H1 (cell line): Measurements from ENCODE around the gene KIAA0040.

ENCODE experiments used
- POLR2AphosphoS5 ChIP-seq: IDR thresholded peaks from 2 replicates; pipeline ENCODE4 v1.6.1; 2011; ENCODE audit warnings: low read depth, low read length
- RAD21 ChIP-seq, 2 experiments: IDR thresholded peaks in 1 of 2; conservative IDR thresholded peaks in 1 of 2; 2 replicates each; pipeline ENCODE4 v1.6.1; 2011; ENCODE audit warnings: low read depth in 2 of 2, low read length in 2 of 2, improper control_type of control experiment in 1 of 2, inconsistent platforms in 1 of 2, mild to moderate bottlenecking in 1 of 2, moderate library complexity in 1 of 2
- TF ChIP-seq, protein P1 (sequence below): IDR thresholded peaks from 2 replicates; pipeline ENCODE4 v1.6.1; 2012; ENCODE audit warnings: inconsistent platforms
- TF ChIP-seq, protein P2 (sequence below): IDR thresholded peaks from 2 replicates; pipeline ENCODE4 v1.6.1; 2012; ENCODE audit warnings: inconsistent platforms

DNA sequence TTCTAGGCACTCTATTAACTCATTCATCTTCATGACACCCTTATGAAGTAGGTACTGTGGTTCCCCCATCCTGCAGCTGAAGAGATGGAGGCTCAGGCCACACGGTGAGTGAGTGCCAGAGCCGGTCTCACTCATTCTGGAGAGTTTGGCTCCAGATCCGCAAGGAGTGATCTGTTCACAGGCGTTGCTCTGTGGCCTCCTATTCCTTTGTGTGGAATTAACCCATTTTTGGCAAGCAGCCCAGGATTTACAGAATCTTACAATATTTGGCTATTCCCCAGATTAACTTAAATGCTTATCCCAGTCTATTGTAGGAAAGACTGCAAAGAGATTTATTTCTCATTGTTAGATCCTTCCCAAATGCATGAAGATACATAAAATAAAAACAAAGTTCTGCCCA, 29.6 kb downstream of the KIAA0040 start:
- no peak for TF ChIP-seq POLR2AphosphoS5
- TF ChIP-seq, protein P1, sequence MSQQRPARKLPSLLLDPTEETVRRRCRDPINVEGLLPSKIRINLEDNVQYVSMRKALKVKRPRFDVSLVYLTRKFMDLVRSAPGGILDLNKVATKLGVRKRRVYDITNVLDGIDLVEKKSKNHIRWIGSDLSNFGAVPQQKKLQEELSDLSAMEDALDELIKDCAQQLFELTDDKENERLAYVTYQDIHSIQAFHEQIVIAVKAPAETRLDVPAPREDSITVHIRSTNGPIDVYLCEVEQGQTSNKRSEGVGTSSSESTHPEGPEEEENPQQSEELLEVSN: no peak
- TF ChIP-seq RAD21 (IDR thresholded peaks at IDR 0.05 in 1 of 2, conservative IDR thresholded peaks at IDR 0.05 in 1 of 2; ENCODE audit: low read depth in 2 of 2, low read length in 2 of 2): no peak
- TF ChIP-seq, protein P2, sequence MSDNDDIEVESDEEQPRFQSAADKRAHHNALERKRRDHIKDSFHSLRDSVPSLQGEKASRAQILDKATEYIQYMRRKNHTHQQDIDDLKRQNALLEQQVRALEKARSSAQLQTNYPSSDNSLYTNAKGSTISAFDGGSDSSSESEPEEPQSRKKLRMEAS: no peak
